Mesenchymal stem cell (in vitro differentiated cells and primary cell): ENCODE measurements around the gene WDR62.

ENCODE experiments used
- DNase-seq: peaks from one replicate; pipeline ENCODE4 v3.0.0-alpha.2; 2013
- H2AFZ ChIP-seq: one replicate; pipeline ENCODE4 v1.6.1; 2013; ENCODE audit warnings: low read depth, mild to moderate bottlenecking, control low read depth, inconsistent platforms, low read length, moderate library complexity
- H2AK5ac ChIP-seq: 2 replicates; pipeline ENCODE4 v1.6.1; 2013; ENCODE audit warnings: low read length, moderate library complexity, mild to moderate bottlenecking, inconsistent platforms; ENCODE audit not compliant: severe bottlenecking
- H2BK120ac ChIP-seq: one replicate; pipeline ENCODE4 v1.6.1; 2013; ENCODE audit warnings: low read depth, mild to moderate bottlenecking, inconsistent platforms, low read length, moderate library complexity
- H2BK12ac ChIP-seq, 2 experiments: one replicate each; pipeline ENCODE4 v1.6.1; 2013; ENCODE audit warnings: inconsistent platforms in 2 of 2, low read length in 2 of 2, mild to moderate bottlenecking in 2 of 2, moderate library complexity in 2 of 2, control low read depth in 1 of 2
- H2BK15ac ChIP-seq: one replicate; pipeline ENCODE4 v1.6.1; 2013; ENCODE audit warnings: mild to moderate bottlenecking, low read depth, inconsistent platforms; ENCODE audit not compliant: poor library complexity, severe bottlenecking
- H2BK5ac ChIP-seq: 2 replicates; pipeline ENCODE4 v1.6.1; 2013; ENCODE audit warnings: low read depth, mild to moderate bottlenecking, low read length, control low read depth, inconsistent platforms; ENCODE audit not compliant: poor library complexity, severe bottlenecking
- H3K14ac ChIP-seq, 2 experiments: one replicate each; pipeline ENCODE4 v1.6.1; 2013; ENCODE audit warnings: inconsistent platforms in 2 of 2, low read length in 2 of 2, control low read depth in 1 of 2, mild to moderate bottlenecking in 1 of 2, moderate library complexity in 1 of 2
- H3K18ac ChIP-seq, 2 experiments: one replicate each; pipeline ENCODE4 v1.6.1; 2013; ENCODE audit warnings: inconsistent platforms in 2 of 2, low read length in 2 of 2, control low read depth in 1 of 2, low read depth in 1 of 2, mild to moderate bottlenecking in 1 of 2
- H3K23ac ChIP-seq, 2 experiments: one replicate each; pipeline ENCODE4 v1.6.1; 2013; ENCODE audit warnings: inconsistent platforms in 2 of 2, low read length in 2 of 2, mild to moderate bottlenecking in 2 of 2, moderate library complexity in 2 of 2, control low read depth in 1 of 2
- H3K27ac ChIP-seq: 2 replicates; pipeline ENCODE4 v1.5.1; 2013; ENCODE audit warnings: mild to moderate bottlenecking, moderate library complexity, low read length, control low read depth, inconsistent platforms; ENCODE audit not compliant: poor library complexity, severe bottlenecking
- H3K27me3 ChIP-seq, 2 experiments: 2 replicates each; pipeline versions ENCODE4 v1.6.1 to v1.7.0; 2013; ENCODE audit warnings: low read length in 2 of 2, mild to moderate bottlenecking in 2 of 2, moderate library complexity in 2 of 2, control low read depth in 1 of 2, inconsistent platforms in 1 of 2; ENCODE audit not compliant: control insufficient read depth in 1 of 2, insufficient read depth in 1 of 2
- H3K36me3 ChIP-seq, 2 experiments: 2 replicates each; pipeline versions ENCODE4 v1.6.1 to v1.7.0; 2013; ENCODE audit warnings: low read length in 2 of 2, control low read depth in 1 of 2, inconsistent platforms in 1 of 2, low read depth in 1 of 2, mild to moderate bottlenecking in 1 of 2; ENCODE audit not compliant: insufficient read depth in 2 of 2, control insufficient read depth in 1 of 2
- H3K4ac ChIP-seq, 2 experiments: one replicate each; pipeline ENCODE4 v1.6.1; 2013; ENCODE audit warnings: inconsistent platforms in 2 of 2, low read length in 2 of 2, mild to moderate bottlenecking in 2 of 2, moderate library complexity in 2 of 2, control low read depth in 1 of 2, low read depth in 1 of 2
- H3K4me1 ChIP-seq: 2 replicates; pipeline ENCODE4 v1.6.1; 2013; ENCODE audit warnings: low read depth, low read length, control low read depth; ENCODE audit not compliant: control insufficient read depth, insufficient read depth
- H3K4me2 ChIP-seq: 2 replicates; pipeline ENCODE4 v1.6.1; 2013; ENCODE audit warnings: low read length, mild to moderate bottlenecking, inconsistent platforms; ENCODE audit not compliant: poor library complexity, severe bottlenecking
- H3K4me3 ChIP-seq, 2 experiments: 2 replicates each; pipeline versions ENCODE4 v1.5.1 to v1.7.0; 2013; ENCODE audit warnings: low read length in 2 of 2, mild to moderate bottlenecking in 2 of 2, control low read depth in 1 of 2, low read depth in 1 of 2; ENCODE audit not compliant: insufficient read depth in 1 of 2
- H3K79me1 ChIP-seq: replicated peaks from 2 replicates; pipeline ENCODE4 v1.6.1; 2013; ENCODE audit warnings: mild to moderate bottlenecking, control low read depth, low read length, inconsistent platforms; ENCODE audit not compliant: poor library complexity, severe bottlenecking
- H3K9ac ChIP-seq: 2 replicates; pipeline ENCODE4 v1.7.0; 2013; ENCODE audit warnings: mild to moderate bottlenecking, low read length, moderate library complexity
- H3K9me3 ChIP-seq: 2 replicates; pipeline ENCODE4 v1.7.0; 2013; ENCODE audit warnings: mild to moderate bottlenecking, low read length; ENCODE audit not compliant: control insufficient read depth
- H4K8ac ChIP-seq: one replicate; pipeline ENCODE4 v1.6.1; 2013; ENCODE audit warnings: inconsistent platforms, mild to moderate bottlenecking, low read length, moderate library complexity
- H4K91ac ChIP-seq: one replicate; pipeline ENCODE4 v1.6.1; 2013; ENCODE audit warnings: mild to moderate bottlenecking, low read length, inconsistent platforms
- WGBS: methylation state at CpG from one replicate; pipeline ENCODE4 v1.1.7; 2013; ENCODE audit warnings: mixed read lengths; 5-methylcytosine and 5-hydroxymethylcytosine counted together

WDR62 gene

DNA sequence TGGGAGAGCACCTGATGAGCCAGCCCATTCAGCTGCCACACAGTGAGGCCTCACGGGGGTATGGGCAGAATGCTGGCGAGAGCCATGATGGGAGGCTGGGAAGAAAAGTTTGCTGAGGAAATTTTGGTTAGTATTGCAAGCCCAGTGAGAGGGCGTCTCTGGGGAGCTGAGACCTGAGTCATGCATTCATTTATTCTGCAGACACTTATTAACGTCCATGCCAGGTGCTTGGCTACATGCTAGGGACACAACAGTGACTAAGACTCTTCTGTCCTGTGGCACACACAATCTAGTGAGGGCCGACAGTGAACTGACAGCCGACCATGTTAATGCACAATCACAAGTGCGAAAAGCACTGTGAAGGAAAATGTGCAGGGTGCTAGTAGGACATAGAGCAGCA is 27.2 kb downstream of the WDR62 start:
- Histone ChIP-seq H3K18ac (no peak overlapping the region), H3K9me3 (no peaks in the 10 kb centered on the region), H3K79me1 (peaks cover 3% of the 10 kb centered on the region), H2BK120ac (no peak overlapping the region), H2BK12ac (no peak overlapping the region), H2AFZ (no peak overlapping the region), H3K27me3 (no peaks in the 10 kb centered on the region), H3K9ac (no peak overlapping the region), H3K14ac (no peak overlapping the region), H4K91ac (no peak overlapping the region), H2AK5ac (no peak overlapping the region), H3K4me2 (no peak overlapping the region), H3K36me3 (peaks cover 0 to 28% of the 10 kb centered on the region in 2 experiments), H4K8ac (no peak overlapping the region), H2BK5ac (no peak overlapping the region), H3K4me1 (peaks cover 2% of the 10 kb centered on the region), H3K4me3 (no peak overlapping the region), H3K23ac (no peak overlapping the region), H3K4ac (no peak overlapping the region), H3K27ac (no peak overlapping the region), H2BK15ac (no peak overlapping the region)
- DNase-seq = no peak
- WGBS = 93% methylated on average over 7 of the region's 7 CpGs

DNA sequence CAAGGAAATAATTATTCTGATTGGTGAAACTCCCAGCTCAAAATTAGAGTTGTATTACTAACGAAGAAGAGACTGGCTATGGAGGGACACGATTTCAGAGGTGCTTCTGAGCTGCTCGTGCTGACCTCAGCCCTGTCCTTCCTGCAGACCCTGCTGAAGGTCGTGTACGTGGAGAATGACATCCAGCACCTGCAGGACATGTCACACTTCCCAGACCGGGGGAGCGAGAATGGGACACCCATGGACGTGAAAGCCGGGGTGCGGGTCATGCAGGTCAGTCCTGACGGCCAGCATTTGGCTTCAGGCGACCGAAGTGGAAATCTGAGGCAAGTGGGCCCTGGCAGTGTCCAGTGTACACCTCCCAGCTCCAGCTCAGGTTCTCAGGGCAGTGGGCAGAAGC is 28.2 kb downstream of the WDR62 start:
- Histone ChIP-seq H2AFZ (no peak overlapping the region), H3K4me3 (no peak overlapping the region), H3K27ac (no peak overlapping the region), H3K4ac (no peak overlapping the region), H4K8ac (no peak overlapping the region), H3K14ac (no peak overlapping the region), H3K18ac (no peak overlapping the region), H2BK5ac (no peak overlapping the region), H3K23ac (no peak overlapping the region), H2AK5ac (no peak overlapping the region), H3K9me3 (no peaks in the 10 kb centered on the region), H3K79me1 (peaks cover 3% of the 10 kb centered on the region), H2BK120ac (no peak overlapping the region), H3K9ac (no peak overlapping the region), H3K4me2 (no peak overlapping the region), H4K91ac (no peak overlapping the region), H3K36me3 (peaks cover 0 to 28% of the 10 kb centered on the region in 2 experiments), H3K4me1 (peaks cover 2% of the 10 kb centered on the region), H2BK12ac (no peak overlapping the region), H2BK15ac (no peak overlapping the region), H3K27me3 (no peaks in the 10 kb centered on the region)
- WGBS = 98% methylated on average over 13 of the region's 13 CpGs
- no peak for DNase-seq

DNA sequence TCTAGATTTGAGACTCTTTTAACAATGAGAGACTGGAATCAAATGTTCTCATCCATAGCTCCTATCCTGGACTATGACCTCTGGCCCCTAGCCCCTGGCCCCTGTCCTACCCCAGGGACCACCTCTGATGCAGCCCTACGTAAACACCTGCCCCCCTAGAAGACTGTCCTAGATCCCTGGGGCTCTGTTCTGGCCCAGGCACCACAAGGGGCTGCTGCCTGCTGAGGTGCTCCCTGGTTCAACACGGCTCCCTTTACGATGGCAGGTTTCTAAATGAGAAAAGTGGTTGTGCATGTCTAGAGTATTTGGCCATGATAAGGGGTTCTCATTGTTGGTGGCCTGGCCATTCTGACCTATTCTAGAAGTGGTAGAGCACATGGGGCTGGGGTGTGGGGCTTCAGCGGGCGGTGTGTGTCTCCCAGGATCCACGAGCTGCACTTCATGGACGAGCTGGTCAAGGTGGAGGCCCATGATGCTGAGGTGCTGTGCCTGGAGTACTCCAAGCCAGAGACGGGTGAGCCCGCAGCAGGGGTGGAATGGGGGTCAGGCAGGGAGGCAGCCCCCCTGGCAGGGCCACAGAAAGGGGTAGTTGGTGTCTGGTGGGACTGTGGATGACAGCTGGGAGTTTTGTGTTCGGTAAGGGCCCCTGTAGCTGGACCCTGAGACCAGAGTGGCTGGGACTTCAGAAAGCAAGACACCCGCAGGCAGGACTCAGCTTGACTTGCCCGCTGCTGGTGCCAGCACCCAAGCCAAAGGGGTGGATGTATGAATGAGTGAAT is 29.7 kb downstream of the WDR62 start:
- Histone ChIP-seq H4K91ac (no peak overlapping the region), H3K4ac (no peak overlapping the region), H2BK12ac (no peak overlapping the region), H4K8ac (no peak overlapping the region), H3K4me1 (peaks cover 2% of the 10 kb centered on the region), H3K4me3 (no peak overlapping the region), H2BK5ac (no peak overlapping the region), H3K4me2 (no peak overlapping the region), H3K79me1 (peaks cover 2% of the 10 kb centered on the region), H3K27me3 (no peaks in the 10 kb centered on the region), H3K18ac (no peak overlapping the region), H2BK15ac (no peak overlapping the region), H2AK5ac (no peak overlapping the region), H3K23ac (no peak overlapping the region), H3K27ac (no peak overlapping the region), H3K14ac (no peak overlapping the region), H3K9me3 (no peaks in the 10 kb centered on the region), H2AFZ (no peak overlapping the region), H3K36me3 (peaks cover 0 to 36% of the 10 kb centered on the region in 2 experiments), H2BK120ac (no peak overlapping the region), H3K9ac (no peak overlapping the region)
- WGBS = 90% methylated on average over 12 of the region's 12 CpGs
- no peak for DNase-seq

DNA sequence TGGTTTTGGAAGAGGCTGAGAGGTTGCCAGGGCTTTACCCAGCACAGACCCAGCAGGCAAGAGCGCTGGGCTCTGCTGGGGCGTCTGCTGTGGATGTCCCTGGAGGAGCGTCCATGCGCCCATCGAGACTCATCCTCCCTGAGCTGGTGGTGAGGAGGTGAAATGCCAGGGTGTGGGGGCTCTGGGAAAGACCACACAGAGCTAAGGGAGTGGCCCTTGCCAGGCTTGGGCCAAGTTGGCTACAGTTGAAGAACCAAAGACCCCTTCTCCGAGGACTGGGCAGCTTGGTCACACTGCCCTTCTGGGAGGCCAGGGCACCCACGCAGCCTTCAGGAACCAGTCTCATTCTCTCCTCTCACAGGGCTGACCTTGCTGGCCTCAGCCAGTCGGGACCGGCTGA is 31.6 kb downstream of the WDR62 start:
- Histone ChIP-seq H2BK15ac (no peak overlapping the region), H2AFZ (no peak overlapping the region), H2BK120ac (no peak overlapping the region), H4K91ac (no peak overlapping the region), H2BK5ac (no peak overlapping the region), H3K9me3 (no peaks in the 10 kb centered on the region), H3K27ac (no peak overlapping the region), H3K4me1 (peaks cover 2% of the 10 kb centered on the region), H3K23ac (no peak overlapping the region), H3K14ac (no peak overlapping the region), H3K18ac (no peak overlapping the region), H3K27me3 (no peaks in the 10 kb centered on the region), H2BK12ac (no peak overlapping the region), H4K8ac (no peak overlapping the region), H3K4me3 (no peak overlapping the region), H3K79me1 (peaks cover 1% of the 10 kb centered on the region), H3K36me3 (peaks cover 0 to 50% of the 10 kb centered on the region in 2 experiments), H3K4ac (no peak overlapping the region), H3K9ac (no peak overlapping the region), H2AK5ac (no peak overlapping the region), H3K4me2 (no peak overlapping the region)
- DNase-seq = no peak
- 99% methylated on average over 9 of the region's 9 CpGs for WGBS
